H9 (cell line): ENCODE results near the gene SLC7A1. TPM values are rescaled to one million over a fixed set of nuclear protein-coding genes. Genes with fewer than 3 reads are reported as not detected.

Experiments used
- DNase-seq: peaks from one replicate; pipeline ENCODE4 v3.0.0-alpha.2; 2017
- H2AFZ ChIP-seq: one replicate; pipeline ENCODE4 v1.6.1; 2013; ENCODE audit warnings: mild to moderate bottlenecking, low read length, control low read depth, moderate library complexity
- H2AK5ac ChIP-seq: 2 replicates; pipeline ENCODE4 v1.6.1; 2013; ENCODE audit warnings: low read length, control low read depth, mixed read lengths; ENCODE audit not compliant: insufficient read length
- H2BK120ac ChIP-seq: one replicate; pipeline ENCODE4 v1.6.1; 2013; ENCODE audit warnings: low read depth, mild to moderate bottlenecking, low read length, control low read depth, inconsistent platforms; ENCODE audit not compliant: poor library complexity, severe bottlenecking
- H2BK12ac ChIP-seq: 2 replicates; pipeline ENCODE4 v1.6.1; 2013; ENCODE audit warnings: low read length, control low read depth, mixed read lengths, low read depth; ENCODE audit not compliant: insufficient read length
- H2BK15ac ChIP-seq: 2 replicates; pipeline ENCODE4 v1.6.1; 2013; ENCODE audit warnings: low read depth, low read length, control low read depth
- H2BK20ac ChIP-seq: one replicate; pipeline ENCODE4 v1.6.1; 2013; ENCODE audit warnings: low read depth, mild to moderate bottlenecking, low read length, control low read depth, inconsistent platforms; ENCODE audit not compliant: poor library complexity, severe bottlenecking
- H2BK5ac ChIP-seq: 2 replicates; pipeline ENCODE4 v1.6.1; 2013; ENCODE audit warnings: low read length, control low read depth, mixed read lengths; ENCODE audit not compliant: insufficient read length
- H3K14ac ChIP-seq: 2 replicates; pipeline ENCODE4 v1.6.1; 2013; ENCODE audit warnings: low read length, control low read depth; ENCODE audit not compliant: insufficient read depth
- H3K18ac ChIP-seq: 2 replicates; pipeline ENCODE4 v1.6.1; 2013; ENCODE audit warnings: low read depth, mild to moderate bottlenecking, mixed read lengths, low read length, control low read depth; ENCODE audit not compliant: insufficient read length
- H3K23ac ChIP-seq: 2 replicates; pipeline ENCODE4 v1.6.1; 2013; ENCODE audit warnings: low read length, control low read depth, mixed read lengths, low read depth; ENCODE audit not compliant: insufficient read length
- H3K23me2 ChIP-seq: 2 replicates; pipeline ENCODE4 v1.6.1; 2013; ENCODE audit warnings: low read depth, mild to moderate bottlenecking, mixed read lengths, low read length, control low read depth; ENCODE audit not compliant: insufficient read length, poor library complexity, severe bottlenecking
- H3K27ac ChIP-seq: 2 replicates; pipeline ENCODE4 v1.5.1; 2013; ENCODE audit warnings: low read length, control low read depth, mixed read lengths, low read depth; ENCODE audit not compliant: insufficient read length
- H3K27me3 ChIP-seq: 2 replicates; pipeline ENCODE4 v1.6.1; 2013; ENCODE audit warnings: low read length, control low read depth, inconsistent platforms; ENCODE audit not compliant: insufficient read depth
- H3K4ac ChIP-seq: 2 replicates; pipeline ENCODE4 v1.6.1; 2013; ENCODE audit warnings: low read depth, mild to moderate bottlenecking, control low read depth, inconsistent platforms, low read length, moderate library complexity
- H3K4me1 ChIP-seq: 2 replicates; pipeline ENCODE4 v1.6.1; 2013; ENCODE audit warnings: low read length, control low read depth, inconsistent platforms; ENCODE audit not compliant: insufficient read depth
- H3K4me2 ChIP-seq: 2 replicates; pipeline ENCODE4 v1.6.1; 2013; ENCODE audit warnings: low read length, control low read depth, mixed read lengths; ENCODE audit not compliant: insufficient read length, insufficient read depth
- H3K56ac ChIP-seq: 2 replicates; pipeline ENCODE4 v1.6.1; 2013; ENCODE audit warnings: low read depth, mild to moderate bottlenecking, mixed read lengths, low read length, control low read depth; ENCODE audit not compliant: insufficient read length
- H3K79me1 ChIP-seq: 2 replicates; pipeline ENCODE4 v1.6.1; 2013; ENCODE audit warnings: low read depth, mild to moderate bottlenecking, moderate library complexity, low read length, control low read depth, inconsistent platforms; ENCODE audit not compliant: insufficient read depth, poor library complexity, severe bottlenecking
- H3K79me2 ChIP-seq: 2 replicates; pipeline ENCODE4 v1.6.1; 2013; ENCODE audit warnings: low read length, control low read depth, inconsistent platforms; ENCODE audit not compliant: insufficient read depth
- H3K9ac ChIP-seq: 2 replicates; pipeline ENCODE4 v1.6.1; 2013; ENCODE audit warnings: low read length, control low read depth, mixed read lengths; ENCODE audit not compliant: insufficient read length; ENCODE audit errors: extremely low read depth
- H3K9me3 ChIP-seq: one replicate; pipeline ENCODE4 v1.6.1; 2013; ENCODE audit warnings: low read depth, low read length, inconsistent platforms; ENCODE audit not compliant: control insufficient read depth
- H3T11ph ChIP-seq: one replicate; pipeline ENCODE4 v1.6.1; 2013; ENCODE audit warnings: mild to moderate bottlenecking, low read length, control low read depth, inconsistent platforms
- H4K20me1 ChIP-seq: one replicate; pipeline ENCODE4 v1.6.1; 2013; ENCODE audit not compliant: control insufficient read depth, insufficient read length, insufficient read depth
- H4K5ac ChIP-seq: 2 replicates; pipeline ENCODE4 v1.6.1; 2013; ENCODE audit warnings: low read depth, mild to moderate bottlenecking, mixed read lengths, low read length, control low read depth; ENCODE audit not compliant: insufficient read length
- H4K8ac ChIP-seq: replicated peaks from 2 replicates; pipeline ENCODE4 v1.6.1; 2013; ENCODE audit warnings: low read length, control low read depth, mixed read lengths, low read depth; ENCODE audit not compliant: insufficient read length
- H4K91ac ChIP-seq: 2 replicates; pipeline ENCODE4 v1.6.1; 2013; ENCODE audit warnings: low read depth, mild to moderate bottlenecking, moderate library complexity, mixed read lengths, low read length, control low read depth; ENCODE audit not compliant: insufficient read length
- H3K27ac Mint-ChIP-seq, 3 experiments: 2 replicates in 2 of 3; 3 replicates in 1 of 3; pipeline ENCODE4 v1.8.0; 2020 to 2021; ENCODE audit warnings: mixed read lengths in 3 of 3, mild to moderate bottlenecking in 1 of 3, moderate library complexity in 1 of 3
- H3K27me3 Mint-ChIP-seq: 2 replicates; pipeline ENCODE4 v1.8.0; 2021; ENCODE audit warnings: low read depth, mild to moderate bottlenecking, moderate library complexity, mixed read lengths
- H3K36me3 Mint-ChIP-seq, 3 experiments: 2 replicates in 2 of 3; 3 replicates in 1 of 3; pipeline ENCODE4 v1.8.0; 2020 to 2021; ENCODE audit warnings: low read depth in 3 of 3, mixed read lengths in 3 of 3; ENCODE audit not compliant: insufficient read depth in 1 of 3
- H3K4me1 Mint-ChIP-seq, 2 experiments: 2 replicates each; pipeline ENCODE4 v1.8.0; 2020; ENCODE audit warnings: mixed read lengths in 2 of 2
- H3K4me3 Mint-ChIP-seq, 2 experiments: 2 replicates in 1 of 2; 3 replicates in 1 of 2; pipeline ENCODE4 v1.8.0; 2020 to 2021; ENCODE audit warnings: mild to moderate bottlenecking in 2 of 2, mixed read lengths in 2 of 2, moderate library complexity in 1 of 2
- H3K9me3 Mint-ChIP-seq, 2 experiments: 2 replicates in 1 of 2; 3 replicates in 1 of 2; pipeline ENCODE4 v1.8.0; 2020; ENCODE audit warnings: mild to moderate bottlenecking in 2 of 2, mixed read lengths in 2 of 2, moderate library complexity in 1 of 2
- WGBS: extraction: QIAGEN DNeasy Blood & Tissue Kit; methylation state at CpG from one replicate; pipeline ENCODE4 v1.1.7; 2013; ENCODE audit warnings: missing lambda C conversion rate, low lambda C conversion rate, mixed read lengths; ENCODE audit not compliant: insufficient read length; ENCODE audit errors: extremely low coverage; 5-methylcytosine and 5-hydroxymethylcytosine counted together
- total RNA-seq: library from RNA; stranded (reverse); gene quantifications from 2 replicates; pipeline ENCODE4 v1.2.1, GENCODE V29; 2021
- TF ChIP-seq, protein P1 (sequence below): fragments of 200-600 bp; sonication (generic); conservative IDR thresholded peaks from 3 replicates; pipeline ENCODE4 v1.8.0; 2021; ENCODE audit warnings: antibody characterized with exemption, mild to moderate bottlenecking

SLC7A1 gene
- total RNA-seq, 1 experiment from 2014 or later, result 109 TPM

GRCh38 chr13:29593605-29594297 is 1.7 kb downstream of the SLC7A1 start:
- H3T11ph ChIP-seq, result no peak overlapping the region
- H3K14ac ChIP-seq, result no peak overlapping the region
- peak overlapping the region; percentile 76 for H3K9ac ChIP-seq
- DNase-seq, result no peak
- peaks cover 7% of the 10 kb centered on the region for H3K23me2 ChIP-seq
- TF ChIP-seq, protein P1, sequence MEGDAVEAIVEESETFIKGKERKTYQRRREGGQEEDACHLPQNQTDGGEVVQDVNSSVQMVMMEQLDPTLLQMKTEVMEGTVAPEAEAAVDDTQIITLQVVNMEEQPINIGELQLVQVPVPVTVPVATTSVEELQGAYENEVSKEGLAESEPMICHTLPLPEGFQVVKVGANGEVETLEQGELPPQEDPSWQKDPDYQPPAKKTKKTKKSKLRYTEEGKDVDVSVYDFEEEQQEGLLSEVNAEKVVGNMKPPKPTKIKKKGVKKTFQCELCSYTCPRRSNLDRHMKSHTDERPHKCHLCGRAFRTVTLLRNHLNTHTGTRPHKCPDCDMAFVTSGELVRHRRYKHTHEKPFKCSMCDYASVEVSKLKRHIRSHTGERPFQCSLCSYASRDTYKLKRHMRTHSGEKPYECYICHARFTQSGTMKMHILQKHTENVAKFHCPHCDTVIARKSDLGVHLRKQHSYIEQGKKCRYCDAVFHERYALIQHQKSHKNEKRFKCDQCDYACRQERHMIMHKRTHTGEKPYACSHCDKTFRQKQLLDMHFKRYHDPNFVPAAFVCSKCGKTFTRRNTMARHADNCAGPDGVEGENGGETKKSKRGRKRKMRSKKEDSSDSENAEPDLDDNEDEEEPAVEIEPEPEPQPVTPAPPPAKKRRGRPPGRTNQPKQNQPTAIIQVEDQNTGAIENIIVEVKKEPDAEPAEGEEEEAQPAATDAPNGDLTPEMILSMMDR, result no peak
- H3K4me1 ChIP-seq, result peaks cover 4% of the 10 kb centered on the region; the same call in 1 of the 2 replicates
- peak overlapping the region; percentile 76 for H3K4me2 ChIP-seq
- peaks cover 52% of the 10 kb centered on the region for H3K79me2 ChIP-seq
- H4K8ac ChIP-seq, result no peak overlapping the region
- no peak overlapping the region for H2BK12ac ChIP-seq
- H2BK15ac ChIP-seq, result no peak overlapping the region
- H2BK20ac ChIP-seq, result no peak overlapping the region
- H3K56ac ChIP-seq, result no peak overlapping the region
- 100% methylated on average over 1 of the region's 8 CpGs for WGBS
- no peak overlapping the region for H2BK5ac ChIP-seq
- Mint-ChIP-seq H3K9me3 (no peaks in the 10 kb centered on the region), H3K4me1 (peaks cover 46 to 50% of the 10 kb centered on the region in 2 experiments), H3K27me3 (peaks cover 15% of the 10 kb centered on the region), H3K36me3 (peaks cover 0 to 8% (median 5%) of the 10 kb centered on the region in 3 experiments; a peak in 6 of 7 replicates), H3K4me3 (peak overlapping the region; percentile 85 to 94), H3K27ac (no peak overlapping the region; a peak in 1 of 7 replicates)
- no peaks in the 10 kb centered on the region for H3K79me1 ChIP-seq
- no peak overlapping the region for H3K23ac ChIP-seq
- H2AK5ac ChIP-seq, result no peak overlapping the region
- H3K27me3 ChIP-seq, result peaks cover 4% of the 10 kb centered on the region; the same call in 1 of the 2 replicates
- no peak overlapping the region for H2BK120ac ChIP-seq
- H3K4ac ChIP-seq, result no peak overlapping the region
- no peaks in the 10 kb centered on the region for H4K20me1 ChIP-seq
- no peaks in the 10 kb centered on the region for H3K9me3 ChIP-seq
- no peak overlapping the region for H3K27ac ChIP-seq
- no peak overlapping the region for H4K91ac ChIP-seq
- no peak overlapping the region for H4K5ac ChIP-seq
- no peak overlapping the region for H3K18ac ChIP-seq
- H2AFZ ChIP-seq, result no peak overlapping the region
